Adrenal gland (tissue), 5 donors: ENCODE measurements around the gene GNAL.

ENCODE experiments used
- POLR2A ChIP-seq, 2 donors: fragments of 450-650 bp; IDR thresholded peaks; one replicate each; pipeline ENCODE4 v1.6.1; 2017; ENCODE audit warnings: antibody characterized with exemption in 2 of 2, mild to moderate bottlenecking in 2 of 2, moderate library complexity in 1 of 2
- TF ChIP-seq, protein P1 (sequence below), 6 experiments: fragments of 450-650 bp in 4 of 6; fragments of 200-600 bp in 2 of 6; sonication (generic) in 1 of 6; IDR thresholded peaks; 1 replicate in 5 of 6; 2 replicates in 1 of 6; pipeline versions ENCODE4 v1.5.1 to v1.8.0; 2016 to 2021; ENCODE audit warnings: antibody characterized with exemption in 6 of 6, mild to moderate bottlenecking in 2 of 6, moderate library complexity in 1 of 6
- donor health status: DM: no; HTN: no; CAD: no.

DNA sequence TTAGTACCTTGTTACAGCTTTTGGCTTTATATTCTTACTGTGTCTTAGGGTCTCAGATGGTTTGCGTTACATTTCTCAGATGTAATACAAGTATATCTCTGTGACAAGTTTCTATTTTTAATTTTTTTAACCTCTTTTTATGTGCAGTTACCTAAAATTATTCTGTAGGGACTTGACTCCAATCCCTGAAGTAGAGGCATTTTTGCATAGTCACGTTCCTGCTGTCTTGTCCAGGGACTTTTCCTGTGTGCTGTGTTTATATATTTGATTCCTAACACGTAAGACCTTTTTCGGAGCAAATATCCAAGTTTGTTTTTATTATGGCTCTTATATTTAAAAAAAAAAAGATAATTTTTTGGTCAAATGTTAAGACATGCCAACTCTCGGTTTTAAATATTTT, 91.0 kb downstream of the GNAL start:
- TF ChIP-seq, protein P1, sequence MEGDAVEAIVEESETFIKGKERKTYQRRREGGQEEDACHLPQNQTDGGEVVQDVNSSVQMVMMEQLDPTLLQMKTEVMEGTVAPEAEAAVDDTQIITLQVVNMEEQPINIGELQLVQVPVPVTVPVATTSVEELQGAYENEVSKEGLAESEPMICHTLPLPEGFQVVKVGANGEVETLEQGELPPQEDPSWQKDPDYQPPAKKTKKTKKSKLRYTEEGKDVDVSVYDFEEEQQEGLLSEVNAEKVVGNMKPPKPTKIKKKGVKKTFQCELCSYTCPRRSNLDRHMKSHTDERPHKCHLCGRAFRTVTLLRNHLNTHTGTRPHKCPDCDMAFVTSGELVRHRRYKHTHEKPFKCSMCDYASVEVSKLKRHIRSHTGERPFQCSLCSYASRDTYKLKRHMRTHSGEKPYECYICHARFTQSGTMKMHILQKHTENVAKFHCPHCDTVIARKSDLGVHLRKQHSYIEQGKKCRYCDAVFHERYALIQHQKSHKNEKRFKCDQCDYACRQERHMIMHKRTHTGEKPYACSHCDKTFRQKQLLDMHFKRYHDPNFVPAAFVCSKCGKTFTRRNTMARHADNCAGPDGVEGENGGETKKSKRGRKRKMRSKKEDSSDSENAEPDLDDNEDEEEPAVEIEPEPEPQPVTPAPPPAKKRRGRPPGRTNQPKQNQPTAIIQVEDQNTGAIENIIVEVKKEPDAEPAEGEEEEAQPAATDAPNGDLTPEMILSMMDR (IDR thresholded peaks at IDR 0.05) = no peak
- TF ChIP-seq POLR2A (IDR thresholded peaks at IDR 0.05) = no peak
